Endothelial cell (in vitro differentiated cells): ENCODE measurements around the gene NFE2L1. TPM values are rescaled to one million over a fixed set of nuclear protein-coding genes. Genes with fewer than 3 reads are reported as not detected.

ENCODE experiments used
- DNase-seq: peaks from one replicate; pipeline ENCODE4 v3.0.0; 2021; ENCODE audit warnings: low spot score
- H3K27ac Mint-ChIP-seq: one replicate; pipeline ENCODE4 v1.8.0; 2021; ENCODE audit warnings: mixed read lengths, inconsistent platforms; ENCODE audit not compliant: unreplicated experiment
- H3K27me3 Mint-ChIP-seq: one replicate; pipeline ENCODE4 v1.8.0; 2021; ENCODE audit warnings: mild to moderate bottlenecking, moderate library complexity, mixed read lengths, inconsistent platforms; ENCODE audit not compliant: unreplicated experiment
- H3K36me3 Mint-ChIP-seq: one replicate; pipeline ENCODE4 v1.8.0; 2021; ENCODE audit warnings: mild to moderate bottlenecking, low read depth, mixed read lengths, inconsistent platforms; ENCODE audit not compliant: unreplicated experiment
- H3K4me1 Mint-ChIP-seq: one replicate; pipeline ENCODE4 v1.8.0; 2021; ENCODE audit warnings: mild to moderate bottlenecking, mixed read lengths, inconsistent platforms; ENCODE audit not compliant: unreplicated experiment
- H3K4me3 Mint-ChIP-seq: one replicate; pipeline ENCODE4 v1.8.0; 2021; ENCODE audit warnings: mild to moderate bottlenecking, mixed read lengths, inconsistent platforms; ENCODE audit not compliant: unreplicated experiment
- H3K9me3 Mint-ChIP-seq: one replicate; pipeline ENCODE4 v1.8.0; 2021; ENCODE audit warnings: mixed read lengths, inconsistent platforms; ENCODE audit not compliant: unreplicated experiment
- CTCF ChIP-seq: fragments of 200-600 bp; sonication (generic); IDR thresholded peaks from one replicate; pipeline ENCODE4 v1.5.0; 2021; ENCODE audit warnings: antibody characterized with exemption; ENCODE audit not compliant: unreplicated experiment
- total RNA-seq: library from RNA; stranded (reverse); fragmentation: NEBNext Ultra II Directional; extraction: Animal tissue kit (Norgen Biotek cat#: 25700); gene quantifications from one replicate; pipeline ENCODE4 v1.2.1, GENCODE V29; 2021; ENCODE audit not compliant: unreplicated experiment

NFE2L1 gene
- total RNA-seq, 1 donor from 2014 or later = 243 TPM

- H3K27me3 Mint-ChIP-seq = peaks cover 4% of the 10 kb centered on the region
- H3K4me3 Mint-ChIP-seq = peak overlapping the region; percentile 77
- no peaks in the 10 kb centered on the region for H3K9me3 Mint-ChIP-seq
- no peak for TF ChIP-seq CTCF
- H3K36me3 Mint-ChIP-seq = peaks cover 78% of the 10 kb centered on the region
- H3K4me1 Mint-ChIP-seq = peaks cover 76% of the 10 kb centered on the region
- H3K27ac Mint-ChIP-seq = no peak overlapping the region
- no peak for DNase-seq
Observed at GRCh38 chr17:48056879-48057278, 8.7 kb downstream of the NFE2L1 start.

- Mint-ChIP-seq H3K36me3 (peaks cover 76% of the 10 kb centered on the region), H3K4me1 (peaks cover 69% of the 10 kb centered on the region), H3K4me3 (no peak overlapping the region), H3K9me3 (no peaks in the 10 kb centered on the region), H3K27me3 (peaks cover 4% of the 10 kb centered on the region), H3K27ac (peak overlapping the region; percentile 67)
- DNase-seq = no peak
- no peak for TF ChIP-seq CTCF
Observed at GRCh38 chr17:48057626-48058025, 9.5 kb downstream of the NFE2L1 start.

- DNase-seq = no peak
- no peaks in the 10 kb centered on the region for H3K9me3 Mint-ChIP-seq
- no peak for TF ChIP-seq CTCF
- H3K4me3 Mint-ChIP-seq = peak overlapping the region; percentile 73
- peaks cover 4% of the 10 kb centered on the region for H3K27me3 Mint-ChIP-seq
- peaks cover 60% of the 10 kb centered on the region for H3K4me1 Mint-ChIP-seq
- peaks cover 71% of the 10 kb centered on the region for H3K36me3 Mint-ChIP-seq
- peak overlapping the region; percentile 43 for H3K27ac Mint-ChIP-seq
Observed at GRCh38 chr17:48058393-48059124, 10.4 kb downstream of the NFE2L1 start.

GRCh38 chr17:48059125-48059668, 11.0 kb downstream of the NFE2L1 start:
- H3K4me3 Mint-ChIP-seq = peak overlapping the region; percentile 73
- peaks cover 56% of the 10 kb centered on the region for H3K4me1 Mint-ChIP-seq
- H3K27me3 Mint-ChIP-seq = peaks cover 4% of the 10 kb centered on the region
- no peak for TF ChIP-seq CTCF
- peak overlapping the region; percentile 43 for H3K27ac Mint-ChIP-seq
- DNase-seq = no peak
- no peaks in the 10 kb centered on the region for H3K9me3 Mint-ChIP-seq
- peaks cover 67% of the 10 kb centered on the region for H3K36me3 Mint-ChIP-seq

GRCh38 chr17:48060249-48060648, 12.1 kb downstream of the NFE2L1 start:
- no peaks in the 10 kb centered on the region for H3K9me3 Mint-ChIP-seq
- H3K36me3 Mint-ChIP-seq = peaks cover 66% of the 10 kb centered on the region
- H3K27ac Mint-ChIP-seq = no peak overlapping the region
- TF ChIP-seq CTCF = no peak
- peak overlapping the region; percentile 75 for H3K4me3 Mint-ChIP-seq
- DNase-seq = no peak
- peaks cover 52% of the 10 kb centered on the region for H3K4me1 Mint-ChIP-seq
- peaks cover 4% of the 10 kb centered on the region for H3K27me3 Mint-ChIP-seq
